HEK293 (cell line): ENCODE results near the gene UBL7.

ENCODE experiments used
- BCL11A ChIP-seq: fragments of 450-650 bp; formaldehyde crosslinking; IDR thresholded peaks from 2 replicates; pipeline ENCODE4 v1.5.1; 2016; ENCODE audit warnings: low read depth, missing biosample characterization, missing genetic modification characterization
- BCL11B ChIP-seq: fragments of 450-650 bp; formaldehyde crosslinking; IDR thresholded peaks from 2 replicates; pipeline ENCODE4 v1.5.1; 2016; ENCODE audit warnings: low read depth, missing biosample characterization, missing genetic modification characterization
- EGR2 ChIP-seq: fragments of 450-650 bp; formaldehyde crosslinking; IDR thresholded peaks from 2 replicates; pipeline ENCODE4 v1.5.1; 2016; ENCODE audit warnings: low read depth, missing biosample characterization, missing genetic modification characterization
- HOXC10 ChIP-seq: sonication (generic); formaldehyde crosslinking; IDR thresholded peaks from 2 replicates; pipeline ENCODE4 v1.8.1; 2023; ENCODE audit warnings: mild to moderate bottlenecking, missing genetic modification reagents
- IKZF3 ChIP-seq: fragments of 450-650 bp; IDR thresholded peaks from 2 replicates; pipeline ENCODE4 v1.5.0; 2018; ENCODE audit warnings: missing biosample characterization, mild to moderate bottlenecking, missing genetic modification characterization, moderate library complexity
- KLF1 ChIP-seq: fragments of 450-650 bp; formaldehyde crosslinking; IDR thresholded peaks from 2 replicates; pipeline ENCODE4 v1.5.1; 2016; ENCODE audit warnings: missing biosample characterization, missing genetic modification characterization
- KLF9 ChIP-seq: fragments of 450-650 bp; formaldehyde crosslinking; IDR thresholded peaks from 2 replicates; pipeline ENCODE4 v1.5.1; 2016; ENCODE audit warnings: missing biosample characterization, missing genetic modification characterization, low read depth
- PRDM1 ChIP-seq: fragments of 450-650 bp; formaldehyde crosslinking; IDR thresholded peaks from 2 replicates; pipeline ENCODE4; 2016; ENCODE audit warnings: missing biosample characterization, missing genetic modification characterization
- SCRT2 ChIP-seq: fragments of 450-650 bp; formaldehyde crosslinking; IDR thresholded peaks from 2 replicates; pipeline ENCODE4 v1.5.1; 2016; ENCODE audit warnings: missing biosample characterization, missing genetic modification characterization
- SP2 ChIP-seq: fragments of 450-650 bp; formaldehyde crosslinking; IDR thresholded peaks from 2 replicates; pipeline ENCODE4 v1.5.1; 2016; ENCODE audit warnings: missing biosample characterization, missing genetic modification characterization
- ZBTB20 ChIP-seq: fragments of 450-650 bp; formaldehyde crosslinking; IDR thresholded peaks from 2 replicates; pipeline ENCODE4 v1.5.1; 2016; ENCODE audit warnings: missing biosample characterization, missing genetic modification characterization
- ZIC2 ChIP-seq: fragments of 450-650 bp; formaldehyde crosslinking; IDR thresholded peaks from 2 replicates; pipeline ENCODE4 v1.5.1; 2016; ENCODE audit warnings: missing biosample characterization, missing genetic modification characterization
- ZNF184 ChIP-seq: fragments of 450-650 bp; IDR thresholded peaks from 2 replicates; pipeline ENCODE4 v1.5.1; 2018; ENCODE audit warnings: missing biosample characterization, mild to moderate bottlenecking, missing genetic modification characterization
- ZNF311 ChIP-seq: fragments of 450-650 bp; formaldehyde crosslinking; IDR thresholded peaks from 2 replicates; pipeline ENCODE4 v1.5.1; 2017; ENCODE audit warnings: missing biosample characterization, missing genetic modification characterization, borderline replicate concordance
- ZNF423 ChIP-seq: fragments of 450-650 bp; formaldehyde crosslinking; IDR thresholded peaks from 2 replicates; pipeline ENCODE4 v1.5.1; 2016; ENCODE audit warnings: missing biosample characterization, missing genetic modification characterization
- ZNF426 ChIP-seq: fragments of 450-650 bp; formaldehyde crosslinking; IDR thresholded peaks from 2 replicates; pipeline ENCODE4 v1.5.1; 2017; ENCODE audit warnings: missing biosample characterization, missing genetic modification characterization, mild to moderate bottlenecking, inconsistent platforms, moderate library complexity
- ZNF48 ChIP-seq: fragments of 450-650 bp; formaldehyde crosslinking; IDR thresholded peaks from 2 replicates; pipeline ENCODE4 v1.5.1; 2016; ENCODE audit warnings: missing biosample characterization, missing genetic modification characterization
- ZNF555 ChIP-seq: fragments of 450-650 bp; formaldehyde crosslinking; conservative IDR thresholded peaks from 2 replicates; pipeline ENCODE4 v1.5.1; 2017; ENCODE audit warnings: missing biosample characterization, mild to moderate bottlenecking, missing genetic modification characterization, inconsistent platforms
- ZNF571 ChIP-seq: fragments of 450-650 bp; formaldehyde crosslinking; IDR thresholded peaks from 2 replicates; pipeline ENCODE4 v1.5.0; 2017; ENCODE audit warnings: missing biosample characterization, missing genetic modification characterization
- ZNF768 ChIP-seq: fragments of 450-650 bp; formaldehyde crosslinking; IDR thresholded peaks from 2 replicates; pipeline ENCODE4 v1.5.1; 2018; ENCODE audit warnings: missing biosample characterization, mild to moderate bottlenecking, missing genetic modification characterization
- ZNF785 ChIP-seq: fragments of 450-650 bp; formaldehyde crosslinking; IDR thresholded peaks from 2 replicates; pipeline ENCODE4 v1.5.1; 2016; ENCODE audit warnings: missing biosample characterization, missing genetic modification characterization
- TF ChIP-seq, protein P1 (sequence below): fragments of 450-650 bp; formaldehyde crosslinking; IDR thresholded peaks from 2 replicates; pipeline ENCODE4 v1.5.1; 2016; ENCODE audit warnings: missing biosample characterization, missing genetic modification characterization, borderline replicate concordance
- TF ChIP-seq, protein P2 (sequence below): fragments of 450-650 bp; formaldehyde crosslinking; IDR thresholded peaks from 2 replicates; pipeline ENCODE4 v1.5.1; 2016; ENCODE audit warnings: missing biosample characterization, missing genetic modification characterization
- TF ChIP-seq, protein P3 (sequence below): fragments of 450-650 bp; formaldehyde crosslinking; conservative IDR thresholded peaks from 2 replicates; pipeline ENCODE4 v1.5.1; 2016; ENCODE audit warnings: low read depth, missing biosample characterization, missing genetic modification characterization
- TF ChIP-seq, protein P4 (sequence below): fragments of 450-650 bp; formaldehyde crosslinking; IDR thresholded peaks from 2 replicates; pipeline ENCODE4 v1.5.1; 2016; ENCODE audit warnings: missing biosample characterization, missing genetic modification characterization
- TF ChIP-seq, protein P5 (sequence below): fragments of 450-650 bp; formaldehyde crosslinking; IDR thresholded peaks from 2 replicates; pipeline ENCODE4 v1.5.1; 2016; ENCODE audit warnings: missing biosample characterization, missing genetic modification characterization

The UBL7 gene

DNA sequence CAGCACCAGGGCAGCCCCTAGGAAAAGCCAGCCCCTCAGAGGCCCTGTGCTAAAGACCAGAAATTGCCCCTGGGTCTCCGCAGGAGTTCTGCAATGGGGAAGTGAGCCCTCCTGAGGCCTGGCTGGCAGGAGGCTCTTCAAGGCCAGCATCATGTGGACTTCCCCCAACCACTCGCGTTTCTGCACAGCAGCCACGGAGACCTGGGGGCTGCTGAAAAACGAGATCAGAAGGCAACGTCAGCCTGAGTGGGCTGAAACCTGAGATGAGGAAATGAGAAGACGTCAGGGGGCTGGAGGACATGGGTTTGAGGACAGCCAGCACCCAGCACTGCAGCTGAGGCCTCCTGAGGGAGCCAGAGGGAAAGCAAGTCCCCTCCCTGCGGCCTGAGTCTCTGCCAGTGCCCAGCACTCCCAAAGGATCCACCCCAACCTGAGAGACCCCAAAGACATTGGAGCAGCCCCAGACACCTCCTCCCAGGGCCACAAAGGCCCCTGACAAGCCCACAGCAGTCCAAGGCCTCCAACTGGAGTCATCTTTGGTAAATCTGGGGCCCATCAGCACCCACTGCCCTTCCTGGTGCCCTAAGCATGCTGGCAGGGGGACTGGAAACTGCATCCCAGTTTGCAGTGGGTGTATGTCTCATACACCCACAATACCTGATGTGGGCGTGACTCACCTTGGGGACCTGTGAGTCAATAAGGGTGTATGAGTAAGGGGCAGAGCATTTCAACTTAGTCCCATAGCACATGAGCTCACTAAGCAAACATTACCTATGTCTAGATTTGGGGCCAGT, 64.3 kb downstream of the UBL7 start (continued):
- no peak for TF ChIP-seq BCL11B
- TF ChIP-seq ZNF555 (tag by site-specific recombination): no peak
- no peak for TF ChIP-seq PRDM1
- TF ChIP-seq IKZF3: no peak
- TF ChIP-seq ZNF768 (tag by site-specific recombination): no peak
- no peak for TF ChIP-seq ZNF785 (tag by site-specific recombination)
- TF ChIP-seq, protein P1, sequence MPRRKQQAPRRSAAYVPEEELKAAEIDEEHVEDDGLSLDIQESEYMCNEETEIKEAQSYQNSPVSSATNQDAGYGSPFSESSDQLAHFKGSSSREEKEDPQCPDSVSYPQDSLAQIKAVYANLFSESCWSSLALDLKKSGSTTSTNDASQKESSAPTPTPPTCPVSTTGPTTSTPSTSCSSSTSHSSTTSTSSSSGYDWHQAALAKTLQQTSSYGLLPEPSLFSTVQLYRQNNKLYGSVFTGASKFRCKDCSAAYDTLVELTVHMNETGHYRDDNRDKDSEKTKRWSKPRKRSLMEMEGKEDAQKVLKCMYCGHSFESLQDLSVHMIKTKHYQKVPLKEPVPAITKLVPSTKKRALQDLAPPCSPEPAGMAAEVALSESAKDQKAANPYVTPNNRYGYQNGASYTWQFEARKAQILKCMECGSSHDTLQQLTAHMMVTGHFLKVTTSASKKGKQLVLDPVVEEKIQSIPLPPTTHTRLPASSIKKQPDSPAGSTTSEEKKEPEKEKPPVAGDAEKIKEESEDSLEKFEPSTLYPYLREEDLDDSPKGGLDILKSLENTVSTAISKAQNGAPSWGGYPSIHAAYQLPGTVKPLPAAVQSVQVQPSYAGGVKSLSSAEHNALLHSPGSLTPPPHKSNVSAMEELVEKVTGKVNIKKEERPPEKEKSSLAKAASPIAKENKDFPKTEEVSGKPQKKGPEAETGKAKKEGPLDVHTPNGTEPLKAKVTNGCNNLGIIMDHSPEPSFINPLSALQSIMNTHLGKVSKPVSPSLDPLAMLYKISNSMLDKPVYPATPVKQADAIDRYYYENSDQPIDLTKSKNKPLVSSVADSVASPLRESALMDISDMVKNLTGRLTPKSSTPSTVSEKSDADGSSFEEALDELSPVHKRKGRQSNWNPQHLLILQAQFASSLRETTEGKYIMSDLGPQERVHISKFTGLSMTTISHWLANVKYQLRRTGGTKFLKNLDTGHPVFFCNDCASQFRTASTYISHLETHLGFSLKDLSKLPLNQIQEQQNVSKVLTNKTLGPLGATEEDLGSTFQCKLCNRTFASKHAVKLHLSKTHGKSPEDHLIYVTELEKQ: 0 out of 2 replicates have a peak, but pooled peaks have one; percentile 47
- TF ChIP-seq ZBTB20 (tag by site-specific recombination): no peak
- peak; percentile 84 for TF ChIP-seq ZNF184
- TF ChIP-seq KLF9 (tag by site-specific recombination): peak; percentile 24; the same call in 1 of the 2 replicates
- TF ChIP-seq BCL11A: no peak
- TF ChIP-seq ZNF311 (tag by site-specific recombination): no peak
- TF ChIP-seq, protein P2, sequence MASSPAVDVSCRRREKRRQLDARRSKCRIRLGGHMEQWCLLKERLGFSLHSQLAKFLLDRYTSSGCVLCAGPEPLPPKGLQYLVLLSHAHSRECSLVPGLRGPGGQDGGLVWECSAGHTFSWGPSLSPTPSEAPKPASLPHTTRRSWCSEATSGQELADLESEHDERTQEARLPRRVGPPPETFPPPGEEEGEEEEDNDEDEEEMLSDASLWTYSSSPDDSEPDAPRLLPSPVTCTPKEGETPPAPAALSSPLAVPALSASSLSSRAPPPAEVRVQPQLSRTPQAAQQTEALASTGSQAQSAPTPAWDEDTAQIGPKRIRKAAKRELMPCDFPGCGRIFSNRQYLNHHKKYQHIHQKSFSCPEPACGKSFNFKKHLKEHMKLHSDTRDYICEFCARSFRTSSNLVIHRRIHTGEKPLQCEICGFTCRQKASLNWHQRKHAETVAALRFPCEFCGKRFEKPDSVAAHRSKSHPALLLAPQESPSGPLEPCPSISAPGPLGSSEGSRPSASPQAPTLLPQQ: no peak
- no peak for TF ChIP-seq HOXC10 (CRISPR knock-in tag)
- TF ChIP-seq EGR2 (tag by site-specific recombination): peak; percentile 82
- TF ChIP-seq, protein P3, sequence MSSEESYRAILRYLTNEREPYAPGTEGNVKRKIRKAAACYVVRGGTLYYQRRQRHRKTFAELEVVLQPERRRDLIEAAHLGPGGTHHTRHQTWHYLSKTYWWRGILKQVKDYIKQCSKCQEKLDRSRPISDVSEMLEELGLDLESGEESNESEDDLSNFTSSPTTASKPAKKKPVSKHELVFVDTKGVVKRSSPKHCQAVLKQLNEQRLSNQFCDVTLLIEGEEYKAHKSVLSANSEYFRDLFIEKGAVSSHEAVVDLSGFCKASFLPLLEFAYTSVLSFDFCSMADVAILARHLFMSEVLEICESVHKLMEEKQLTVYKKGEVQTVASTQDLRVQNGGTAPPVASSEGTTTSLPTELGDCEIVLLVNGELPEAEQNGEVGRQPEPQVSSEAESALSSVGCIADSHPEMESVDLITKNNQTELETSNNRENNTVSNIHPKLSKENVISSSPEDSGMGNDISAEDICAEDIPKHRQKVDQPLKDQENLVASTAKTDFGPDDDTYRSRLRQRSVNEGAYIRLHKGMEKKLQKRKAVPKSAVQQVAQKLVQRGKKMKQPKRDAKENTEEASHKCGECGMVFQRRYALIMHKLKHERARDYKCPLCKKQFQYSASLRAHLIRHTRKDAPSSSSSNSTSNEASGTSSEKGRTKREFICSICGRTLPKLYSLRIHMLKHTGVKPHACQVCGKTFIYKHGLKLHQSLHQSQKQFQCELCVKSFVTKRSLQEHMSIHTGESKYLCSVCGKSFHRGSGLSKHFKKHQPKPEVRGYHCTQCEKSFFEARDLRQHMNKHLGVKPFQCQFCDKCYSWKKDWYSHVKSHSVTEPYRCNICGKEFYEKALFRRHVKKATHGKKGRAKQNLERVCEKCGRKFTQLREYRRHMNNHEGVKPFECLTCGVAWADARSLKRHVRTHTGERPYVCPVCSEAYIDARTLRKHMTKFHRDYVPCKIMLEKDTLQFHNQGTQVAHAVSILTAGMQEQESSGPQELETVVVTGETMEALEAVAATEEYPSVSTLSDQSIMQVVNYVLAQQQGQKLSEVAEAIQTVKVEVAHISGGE (tag by site-specific recombination): no peak
- no peak for TF ChIP-seq SCRT2 (tag by site-specific recombination)
- peak; percentile 99 for TF ChIP-seq ZIC2 (tag by site-specific recombination)
- TF ChIP-seq SP2 (tag by site-specific recombination): no peak
- no peak for TF ChIP-seq ZNF48 (tag by site-specific recombination)
- peak; percentile 94 for TF ChIP-seq KLF1 (tag by site-specific recombination)
- no peak for TF ChIP-seq ZNF571 (tag by site-specific recombination)
- TF ChIP-seq ZNF423: no peak
- TF ChIP-seq, protein P4, sequence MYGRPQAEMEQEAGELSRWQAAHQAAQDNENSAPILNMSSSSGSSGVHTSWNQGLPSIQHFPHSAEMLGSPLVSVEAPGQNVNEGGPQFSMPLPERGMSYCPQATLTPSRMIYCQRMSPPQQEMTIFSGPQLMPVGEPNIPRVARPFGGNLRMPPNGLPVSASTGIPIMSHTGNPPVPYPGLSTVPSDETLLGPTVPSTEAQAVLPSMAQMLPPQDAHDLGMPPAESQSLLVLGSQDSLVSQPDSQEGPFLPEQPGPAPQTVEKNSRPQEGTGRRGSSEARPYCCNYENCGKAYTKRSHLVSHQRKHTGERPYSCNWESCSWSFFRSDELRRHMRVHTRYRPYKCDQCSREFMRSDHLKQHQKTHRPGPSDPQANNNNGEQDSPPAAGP (tag by site-specific recombination): peak; percentile 92
- TF ChIP-seq ZNF426 (tag by site-specific recombination): no peak
- TF ChIP-seq, protein P5, sequence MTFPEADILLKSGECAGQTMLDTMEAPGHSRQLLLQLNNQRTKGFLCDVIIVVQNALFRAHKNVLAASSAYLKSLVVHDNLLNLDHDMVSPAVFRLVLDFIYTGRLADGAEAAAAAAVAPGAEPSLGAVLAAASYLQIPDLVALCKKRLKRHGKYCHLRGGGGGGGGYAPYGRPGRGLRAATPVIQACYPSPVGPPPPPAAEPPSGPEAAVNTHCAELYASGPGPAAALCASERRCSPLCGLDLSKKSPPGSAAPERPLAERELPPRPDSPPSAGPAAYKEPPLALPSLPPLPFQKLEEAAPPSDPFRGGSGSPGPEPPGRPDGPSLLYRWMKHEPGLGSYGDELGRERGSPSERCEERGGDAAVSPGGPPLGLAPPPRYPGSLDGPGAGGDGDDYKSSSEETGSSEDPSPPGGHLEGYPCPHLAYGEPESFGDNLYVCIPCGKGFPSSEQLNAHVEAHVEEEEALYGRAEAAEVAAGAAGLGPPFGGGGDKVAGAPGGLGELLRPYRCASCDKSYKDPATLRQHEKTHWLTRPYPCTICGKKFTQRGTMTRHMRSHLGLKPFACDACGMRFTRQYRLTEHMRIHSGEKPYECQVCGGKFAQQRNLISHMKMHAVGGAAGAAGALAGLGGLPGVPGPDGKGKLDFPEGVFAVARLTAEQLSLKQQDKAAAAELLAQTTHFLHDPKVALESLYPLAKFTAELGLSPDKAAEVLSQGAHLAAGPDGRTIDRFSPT (tag by site-specific recombination): peak; percentile 69
